Measurements from ENCODE around the gene ZNRF1. TPM values are rescaled to one million over a fixed set of nuclear protein-coding genes. Genes with fewer than 3 reads are reported as not detected.
A peak's percentile ranks its signal among the peaks of the same experiment; 100 is the strongest.

ZNRF1 gene
- total and polyA plus RNA-seq, 10 of the 15 experiments (the other 5 are each of a cell fraction or from before 2014, with no cell fraction given): 5.8 to 25.9 (median 14.3) TPM

- H3K4me2 ChIP-seq (ENCODE audit: control insufficient read depth, insufficient read depth): no peak overlapping the region
- H3K27me3 ChIP-seq (replicated peaks in 1 of 2; ENCODE audit: control insufficient read depth in 2 of 2, insufficient read depth in 2 of 2, low read length in 1 of 2): no peaks in the 10 kb centered on the region
- intact Hi-C loops (cut with micrococcal nuclease; ENCODE audit: unreplicated experiment): no loop called here
- H3K36me3 ChIP-seq (ENCODE audit: control insufficient read depth in 2 of 2, insufficient read depth in 2 of 2, low read length in 1 of 2): no peaks in the 10 kb centered on the region
- H3K4me1 ChIP-seq (ENCODE audit: control insufficient read depth, insufficient read depth, low read length): no peaks in the 10 kb centered on the region
- no peak for DNase-seq (ENCODE audit: low read depth, low spot score)
- ChIA-PET RAD21 (ENCODE audit: unreplicated experiment) (interaction anchor here (1.4 kb wide), 1 partner anchor 11 kb away, joined by 5 read pairs; no protein-coding TSS in a partner anchor), CTCF (interaction anchor here (0.9 to 4.6 kb wide), 2 partner anchors 11 to 259 kb away, joined by 4 to 23 read pairs; no protein-coding TSS in a partner anchor), SMC1A (ENCODE audit: uncharacterized antibody, unreplicated experiment) (interaction anchor here (1.7 kb wide), 1 partner anchor 10 kb away, joined by 5 read pairs; no protein-coding TSS in a partner anchor), POLR2A (no interaction called here)
- no peak for ATAC-seq
- H2AFZ ChIP-seq (ENCODE audit: control insufficient read depth, low read depth, low read length): no peak overlapping the region
- no TSS peak for BruUV-seq (replicated peaks)
- H3K27ac ChIP-seq (ENCODE audit: control insufficient read depth, insufficient read depth): no peak overlapping the region
- in situ Hi-C loops (cut with MboI): no loop called here
- no peak overlapping the region for H3K4me3 ChIP-seq
- no peaks in the 10 kb centered on the region for H4K20me1 ChIP-seq (ENCODE audit: control insufficient read depth, insufficient read depth)
- no peak for FAIRE-seq
- H3K79me2 ChIP-seq (ENCODE audit: control insufficient read depth, insufficient read depth, low read length): no peaks in the 10 kb centered on the region
- H3K9ac ChIP-seq (ENCODE audit: control insufficient read depth, insufficient read depth, low read length): no peak overlapping the region
- peaks cover 3% of the 10 kb centered on the region; the same call in 2 of the 3 replicates for H3K9me3 ChIP-seq (replicated peaks; ENCODE audit: control insufficient read depth, insufficient read depth, low read length)
- TF ChIP-seq SUPT20H (IDR thresholded peaks at IDR 0.05; ENCODE audit: borderline replicate concordance, control insufficient read depth, low read depth, low read length) (no peak), ATF7 (IDR thresholded peaks at IDR 0.05; ENCODE audit: low read depth) (no peak), CBX5 (IDR thresholded peaks at IDR 0.05; ENCODE audit: low read depth) (peak; percentile 98), KLF5 (IDR thresholded peaks at IDR 0.05; ENCODE audit: partially characterized antibody) (peak; percentile 49), RAD21 (IDR thresholded peaks at IDR 0.05; ENCODE audit: insufficient read depth, low read depth, low read length) (no peak), BRCA1 (IDR thresholded peaks at IDR 0.05; ENCODE audit: low read depth, low read length) (no peak)
- WGBS (ENCODE audit: insufficient coverage, insufficient replicate concordance, low lambda C conversion rate, missing lambda C conversion rate): 80% methylated on average over 6 of the region's 6 CpGs
These were observed 123.2 kb downstream of the ZNRF1 start for GRCh38 chr16:75121949-75122568.

- WGBS (ENCODE audit: insufficient coverage, insufficient replicate concordance, low lambda C conversion rate, missing lambda C conversion rate): 32% methylated on average over 1 of the region's 1 CpG
- FAIRE-seq (no peak), ATAC-seq (no peak), DNase-seq (ENCODE audit: low read depth, low spot score) (no peak)
- Histone ChIP-seq H3K4me1 (ENCODE audit: control insufficient read depth, insufficient read depth, low read length) (no peaks in the 10 kb centered on the region), H3K27me3 (replicated peaks in 1 of 2; ENCODE audit: control insufficient read depth in 2 of 2, insufficient read depth in 2 of 2, low read length in 1 of 2) (no peaks in the 10 kb centered on the region), H3K36me3 (ENCODE audit: control insufficient read depth in 2 of 2, insufficient read depth in 2 of 2, low read length in 1 of 2) (no peaks in the 10 kb centered on the region), H3K4me3 (no peak overlapping the region), H3K27ac (ENCODE audit: control insufficient read depth, insufficient read depth) (no peak overlapping the region), H3K4me2 (ENCODE audit: control insufficient read depth, insufficient read depth) (no peak overlapping the region), H4K20me1 (ENCODE audit: control insufficient read depth, insufficient read depth) (no peaks in the 10 kb centered on the region), H3K79me2 (ENCODE audit: control insufficient read depth, insufficient read depth, low read length) (no peaks in the 10 kb centered on the region), H2AFZ (ENCODE audit: control insufficient read depth, low read depth, low read length) (no peak overlapping the region), H3K9ac (ENCODE audit: control insufficient read depth, insufficient read depth, low read length) (no peak overlapping the region), H3K9me3 (replicated peaks; ENCODE audit: control insufficient read depth, insufficient read depth, low read length) (peaks cover 3% of the 10 kb centered on the region; the same call in 2 of the 3 replicates)
- intact Hi-C loops (cut with micrococcal nuclease; ENCODE audit: unreplicated experiment) (no loop called here), in situ Hi-C loops (cut with MboI) (no loop called here)
- RAD21 ChIA-PET (ENCODE audit: unreplicated experiment): interaction anchor here (1.4 kb wide), 1 partner anchor 12 kb away, joined by 5 read pairs; no protein-coding TSS in a partner anchor
- POLR2A ChIA-PET: no interaction called here
- TF ChIP-seq RAD21 (IDR thresholded peaks at IDR 0.05; ENCODE audit: insufficient read depth, low read depth, low read length): no peak
- TF ChIP-seq TCF12 (IDR thresholded peaks at IDR 0.05; ENCODE audit: low read depth, low read length): no peak
- no peak for TF ChIP-seq POLR2A (IDR thresholded peaks at IDR 0.05; ENCODE audit: low read depth, low read length)
- no peak for TF ChIP-seq BMI1 (IDR thresholded peaks at IDR 0.05; ENCODE audit: borderline replicate concordance)
- no peak for TF ChIP-seq NFYA (IDR thresholded peaks at IDR 0.05; ENCODE audit: borderline replicate concordance, low read depth, low read length)
- no peak for TF ChIP-seq ATF3 (IDR thresholded peaks at IDR 0.05; ENCODE audit: borderline replicate concordance, extremely low read depth, low read depth, low read length)
- TF ChIP-seq PKNOX1 (IDR thresholded peaks at IDR 0.05): no peak
- no peak for TF ChIP-seq ZSCAN29 (IDR thresholded peaks at IDR 0.05)
- no peak for TF ChIP-seq JUNB (IDR thresholded peaks at IDR 0.05)
- CTCF ChIA-PET: interaction anchor here (0.9 to 4.6 kb wide), 2 partner anchors 12 to 259 kb away, joined by 4 to 23 read pairs; no protein-coding TSS in a partner anchor
- SMC1A ChIA-PET (ENCODE audit: uncharacterized antibody, unreplicated experiment): interaction anchor here (1.7 kb wide), 1 partner anchor 11 kb away, joined by 5 read pairs; no protein-coding TSS in a partner anchor
- BruUV-seq (replicated peaks): no TSS peak
These were observed 123.8 kb downstream of the ZNRF1 start for GRCh38 chr16:75122609-75123008.

All from GM12878 (cell line).